Measurements from ENCODE around the gene YPEL1. TPM values are rescaled to one million over a fixed set of nuclear protein-coding genes. Genes with fewer than 3 reads are reported as not detected.
"Not testable (repeated sequence)": the region's sequence is repeated elsewhere in the genome, so short reads cannot be mapped to it uniquely, and the experiment has no call there.

The YPEL1 gene
- total RNA-seq, 2 donors from 2014 or later, result 1.6 to 3.4 TPM

DNA sequence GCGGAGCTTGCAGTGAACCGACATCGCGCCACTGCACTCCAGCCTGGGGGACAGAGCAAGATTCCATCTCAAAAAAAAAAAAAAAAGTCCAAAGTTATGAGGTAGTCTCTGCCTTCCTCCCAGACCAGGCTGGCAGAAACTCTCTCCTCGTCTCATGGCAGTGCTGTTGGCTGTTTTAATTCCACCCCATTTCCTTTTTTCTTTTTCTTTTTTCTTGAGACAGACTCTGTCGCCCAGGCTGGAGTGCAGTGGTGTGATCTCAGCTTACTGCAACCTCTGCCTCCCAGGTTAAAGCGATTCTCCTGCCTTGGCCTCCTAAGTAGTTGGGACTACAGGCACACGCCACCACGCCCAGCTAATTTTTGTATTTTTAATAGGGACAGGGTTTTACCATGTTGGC, 42.7 kb downstream of the YPEL1 start:
- intact Hi-C loops (cut with DNase I, micrococcal nuclease); DNase-seq; ATAC-seq: not testable (repeated sequence)

DNA sequence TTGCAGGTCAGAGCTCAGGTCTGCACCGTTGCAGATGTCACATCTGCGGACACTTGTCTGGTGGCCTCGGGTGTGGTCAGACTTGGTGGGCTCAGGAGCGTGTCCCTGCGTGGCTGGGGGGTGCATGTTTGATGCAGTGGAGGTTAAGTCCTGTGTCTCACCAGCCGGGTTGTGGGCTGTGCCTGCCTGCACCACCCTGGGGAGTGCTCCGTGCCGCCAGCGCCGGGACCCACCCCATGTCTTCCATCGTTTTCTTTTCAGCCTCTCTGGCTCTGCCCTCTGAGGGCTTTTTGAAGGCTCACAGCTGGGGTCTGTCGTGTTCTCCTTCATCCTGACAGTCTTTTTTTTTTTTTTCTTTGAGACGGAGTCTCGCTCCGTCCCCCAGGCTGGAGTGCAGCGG, 43.8 kb downstream of the YPEL1 start:
- intact Hi-C loops (cut with DNase I, micrococcal nuclease), result no loop called here
- no peak for DNase-seq
- no peak for ATAC-seq

DNA sequence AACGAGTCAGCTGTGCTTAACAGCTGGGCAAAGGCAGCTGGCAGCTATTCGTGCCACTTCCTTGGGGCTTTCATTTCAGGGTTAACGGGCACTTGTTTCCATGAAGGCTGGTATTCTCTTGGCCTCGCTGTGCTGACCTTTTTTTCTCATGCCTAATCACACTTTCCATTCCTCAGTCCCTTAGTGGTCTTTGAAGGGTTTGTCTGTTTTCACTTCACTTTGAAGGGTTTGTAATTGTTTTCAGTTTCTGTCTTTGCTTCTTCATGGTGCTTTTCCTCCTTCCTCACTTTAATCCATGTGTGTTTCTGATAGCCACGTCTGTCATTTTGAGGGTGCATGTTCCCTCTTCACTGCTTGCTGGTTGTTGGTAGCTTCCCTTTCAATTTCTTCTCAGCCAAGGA, 45.2 kb downstream of the YPEL1 start:
- no peak for ATAC-seq
- DNase-seq, result no peak
- intact Hi-C loops (cut with DNase I, micrococcal nuclease), result no loop called here

DNA sequence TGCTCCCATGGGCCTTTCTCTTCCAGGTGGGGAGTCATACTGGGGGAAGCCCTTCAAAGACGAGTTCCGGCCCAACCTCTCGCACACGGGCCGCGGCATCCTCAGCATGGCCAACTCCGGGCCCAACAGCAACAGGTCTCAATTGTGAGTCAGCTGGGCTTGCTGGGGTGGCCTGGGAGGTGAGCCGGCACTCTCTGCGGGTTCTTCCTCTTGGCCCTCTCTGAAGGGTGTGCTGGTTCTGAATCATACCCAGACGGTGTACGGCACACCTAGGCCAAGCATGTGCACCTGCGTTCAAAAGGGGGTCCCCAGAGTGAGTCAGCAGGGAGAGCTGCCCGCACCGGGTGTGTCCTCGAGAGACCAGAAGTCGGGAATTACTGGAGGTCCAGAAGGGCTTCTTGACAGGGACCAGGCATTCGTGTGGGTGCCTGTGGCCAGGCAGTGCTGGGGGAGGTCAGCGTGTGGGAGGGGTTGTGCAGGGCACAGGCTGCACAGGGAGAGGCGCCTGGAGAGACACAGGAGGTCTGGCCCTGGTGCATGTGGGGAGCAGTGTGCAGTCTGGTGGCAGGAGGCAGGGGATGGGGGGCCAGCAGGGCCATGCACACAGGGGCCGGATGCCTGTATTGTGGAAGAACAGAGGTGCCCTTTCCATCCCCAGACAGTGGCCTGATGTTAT, 46.8 kb downstream of the YPEL1 start:
- ATAC-seq (no peak), DNase-seq (no peak)
- intact Hi-C loops (cut with DNase I, micrococcal nuclease), result no loop called here

DNA sequence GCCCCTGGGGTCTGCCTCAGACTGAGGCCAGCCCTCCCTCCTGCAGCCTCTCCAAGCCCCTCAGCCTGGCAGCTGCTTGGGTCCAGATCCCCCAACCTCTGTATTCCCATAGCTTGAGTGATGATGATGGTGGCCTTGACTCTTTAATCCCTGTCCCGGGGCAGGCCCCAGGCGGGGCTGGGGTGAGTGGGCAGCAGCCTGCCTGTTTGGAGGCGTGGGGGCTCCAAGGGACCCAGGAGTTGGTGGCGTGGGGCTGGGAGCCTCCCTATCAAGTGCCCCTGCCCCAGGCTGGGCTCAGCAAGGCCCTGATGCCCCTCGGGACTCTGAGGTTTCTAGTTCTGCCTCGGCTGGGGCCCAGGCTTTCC, 47.3 kb downstream of the YPEL1 start:
- ATAC-seq (no peak), DNase-seq (no peak)
- intact Hi-C loops (cut with DNase I, micrococcal nuclease), result no loop called here

DNA sequence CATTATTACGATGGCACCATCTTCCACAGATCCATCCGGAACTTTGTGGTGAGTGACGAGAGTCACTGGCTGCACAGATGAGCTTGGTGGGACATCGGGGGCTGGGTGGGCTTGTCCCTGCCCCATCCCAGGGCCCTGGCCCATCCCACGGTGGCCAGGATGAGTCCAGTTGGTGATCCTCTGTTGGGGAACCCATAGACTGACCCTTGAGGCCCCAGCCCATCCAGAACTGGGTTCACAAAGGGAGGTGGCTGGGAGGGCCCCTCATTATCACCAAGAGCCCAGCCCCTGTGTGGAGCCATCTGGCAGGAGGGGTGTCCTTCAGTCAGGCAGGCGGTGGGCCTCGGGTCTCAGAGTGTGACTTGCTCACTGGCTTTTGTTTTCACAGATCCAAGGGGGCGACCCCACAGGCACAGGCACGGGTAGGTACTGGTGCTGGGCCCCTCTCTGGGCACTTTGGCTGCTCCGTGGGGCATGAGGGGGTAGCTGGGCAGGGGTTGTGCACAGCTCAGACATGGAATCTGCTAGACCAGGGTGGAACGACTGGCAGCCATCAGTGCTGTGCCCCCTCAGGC, 47.8 kb downstream of the YPEL1 start:
- ATAC-seq (no peak), DNase-seq (no peak)
- intact Hi-C loops (cut with DNase I, micrococcal nuclease), result no loop called here

DNA sequence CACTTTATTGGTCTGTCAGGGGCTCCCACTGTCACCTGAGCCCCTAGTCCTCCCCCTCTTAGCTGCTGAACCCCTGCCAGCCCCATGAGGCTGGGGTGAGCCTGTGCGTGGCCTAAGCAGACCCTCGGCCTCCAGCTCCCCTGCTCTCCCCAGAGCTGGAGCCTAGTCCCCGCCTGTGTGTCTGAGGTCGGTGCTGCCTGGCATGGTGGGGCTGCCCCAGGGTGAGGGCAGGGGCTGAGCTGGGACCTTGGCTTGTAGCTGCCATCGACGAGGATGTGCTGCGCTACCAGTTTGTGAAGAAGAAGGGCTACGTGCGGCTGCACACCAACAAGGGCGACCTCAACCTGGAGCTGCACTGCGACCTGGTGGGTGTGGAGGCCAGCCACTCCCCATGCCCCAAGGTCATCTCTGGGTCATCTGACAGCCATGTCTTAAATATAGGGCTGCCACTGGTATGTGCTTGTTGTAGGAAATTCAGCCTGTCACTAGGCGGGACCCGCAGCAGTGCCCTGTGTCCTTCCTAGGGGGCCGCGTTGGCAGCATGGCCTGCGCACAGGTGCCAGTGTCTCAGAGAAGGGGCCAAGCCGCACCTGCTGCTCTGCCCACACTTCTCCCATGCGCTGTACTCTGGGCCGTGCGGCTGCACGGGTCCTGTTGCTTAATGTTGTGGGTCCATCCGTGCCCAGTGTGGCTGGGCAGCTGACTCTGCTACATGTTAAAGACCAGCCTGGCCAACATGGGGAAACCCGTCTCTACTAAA, 48.8 kb downstream of the YPEL1 start:
- DNase-seq, result no peak
- no peak for ATAC-seq
- intact Hi-C loops (cut with DNase I, micrococcal nuclease), result no loop called here

DNA sequence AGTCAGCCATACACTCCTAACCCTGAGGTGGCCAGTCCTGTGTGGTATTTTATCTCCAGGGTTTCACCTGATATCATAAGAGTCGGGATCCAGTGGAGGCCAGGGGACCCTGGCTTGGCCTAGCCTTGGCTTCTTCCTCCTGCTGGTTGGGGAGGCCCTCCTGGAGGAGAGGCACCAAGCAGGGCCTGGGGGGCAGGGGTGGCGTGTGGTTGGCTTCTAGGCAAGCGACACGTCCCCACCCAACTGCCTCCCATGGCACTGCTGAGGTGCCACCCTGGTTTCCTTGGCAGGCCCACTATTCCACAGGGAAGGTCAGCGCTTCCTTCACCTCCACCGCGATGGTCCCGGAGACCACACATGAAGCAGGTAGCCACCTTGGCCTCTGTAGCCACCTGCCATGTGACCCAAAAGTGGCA, 49.4 kb downstream of the YPEL1 start:
- intact Hi-C loops (cut with DNase I, micrococcal nuclease), result no loop called here
- DNase-seq (no peak), ATAC-seq (no peak)

DNA sequence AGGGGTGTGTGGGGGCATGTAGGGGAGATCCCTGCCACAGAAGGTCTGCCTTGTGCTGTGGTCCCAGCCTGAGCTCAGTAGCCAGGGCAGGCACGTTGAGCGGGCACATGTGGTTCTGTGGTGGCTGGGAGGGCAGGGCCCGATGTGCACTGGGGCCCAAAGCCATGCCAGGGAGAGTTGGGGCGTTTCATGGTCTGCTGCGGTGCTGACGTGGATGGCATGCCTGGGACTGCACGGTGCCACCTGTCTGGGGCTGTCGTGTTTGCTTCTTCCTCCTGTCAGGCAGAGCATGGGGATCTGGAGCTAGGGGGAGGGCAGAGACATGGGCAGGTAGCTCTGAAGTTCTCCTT, 50.5 kb downstream of the YPEL1 start:
- intact Hi-C loops (cut with DNase I, micrococcal nuclease), result no loop called here
- DNase-seq (no peak), ATAC-seq (no peak)

DNA sequence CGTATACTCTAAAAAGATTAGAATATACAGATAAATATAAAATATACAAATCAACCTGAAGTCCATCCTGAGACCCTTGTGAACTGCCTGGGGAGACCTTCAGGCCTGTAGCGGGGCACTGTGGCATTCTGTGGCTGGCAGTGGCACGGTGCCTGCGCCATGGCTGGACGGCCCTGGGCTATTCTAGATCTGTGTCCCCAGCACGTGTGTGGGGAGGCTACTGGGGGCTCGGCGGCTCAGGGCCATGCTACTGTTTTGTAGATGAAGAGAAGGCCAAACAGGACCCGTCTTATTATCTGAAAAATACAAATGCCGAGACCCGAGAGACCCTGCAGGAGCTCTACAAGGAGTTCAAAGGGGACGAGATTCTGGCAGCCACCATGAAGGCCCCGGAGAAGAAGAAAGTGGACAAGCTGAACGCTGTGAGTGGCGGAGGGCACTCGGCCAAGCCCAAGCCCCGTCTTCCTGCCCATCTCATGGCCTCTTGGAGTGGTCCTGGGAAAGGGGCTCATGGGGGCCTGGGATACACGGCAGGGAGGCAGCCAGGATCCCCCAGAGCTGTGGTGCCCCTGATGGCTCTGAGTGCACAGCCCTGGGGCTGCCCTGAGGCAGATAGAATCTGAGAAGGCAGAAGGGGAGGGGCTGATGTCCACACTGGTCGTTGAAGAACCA, 51.0 kb downstream of the YPEL1 start:
- ATAC-seq, result no peak
- intact Hi-C loops (cut with DNase I, micrococcal nuclease), result no loop called here
- DNase-seq, result no peak

DNA sequence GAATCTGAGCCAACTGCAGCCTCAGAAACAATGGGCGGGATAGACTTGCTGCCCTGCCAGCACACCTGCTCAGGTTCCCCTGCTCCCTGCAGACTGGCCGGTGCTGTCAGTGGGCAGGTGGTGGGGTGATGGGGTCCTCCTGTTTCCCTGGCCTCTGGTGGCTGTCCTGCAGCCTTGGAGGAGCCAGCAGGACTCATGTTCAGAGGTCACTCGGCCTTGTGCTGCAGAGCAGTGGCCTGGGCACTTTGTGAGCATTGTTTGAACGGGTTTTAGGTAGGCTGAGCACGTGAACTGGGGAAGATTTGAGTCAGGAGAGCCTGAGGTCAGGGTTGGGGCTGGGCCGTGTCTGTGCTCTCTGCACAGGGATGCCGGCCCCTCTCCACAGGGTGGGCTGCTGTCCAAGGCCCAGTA, 52.2 kb downstream of the YPEL1 start:
- intact Hi-C loops (cut with DNase I, micrococcal nuclease), result no loop called here
- ATAC-seq, result no peak
- DNase-seq, result no peak

DNA sequence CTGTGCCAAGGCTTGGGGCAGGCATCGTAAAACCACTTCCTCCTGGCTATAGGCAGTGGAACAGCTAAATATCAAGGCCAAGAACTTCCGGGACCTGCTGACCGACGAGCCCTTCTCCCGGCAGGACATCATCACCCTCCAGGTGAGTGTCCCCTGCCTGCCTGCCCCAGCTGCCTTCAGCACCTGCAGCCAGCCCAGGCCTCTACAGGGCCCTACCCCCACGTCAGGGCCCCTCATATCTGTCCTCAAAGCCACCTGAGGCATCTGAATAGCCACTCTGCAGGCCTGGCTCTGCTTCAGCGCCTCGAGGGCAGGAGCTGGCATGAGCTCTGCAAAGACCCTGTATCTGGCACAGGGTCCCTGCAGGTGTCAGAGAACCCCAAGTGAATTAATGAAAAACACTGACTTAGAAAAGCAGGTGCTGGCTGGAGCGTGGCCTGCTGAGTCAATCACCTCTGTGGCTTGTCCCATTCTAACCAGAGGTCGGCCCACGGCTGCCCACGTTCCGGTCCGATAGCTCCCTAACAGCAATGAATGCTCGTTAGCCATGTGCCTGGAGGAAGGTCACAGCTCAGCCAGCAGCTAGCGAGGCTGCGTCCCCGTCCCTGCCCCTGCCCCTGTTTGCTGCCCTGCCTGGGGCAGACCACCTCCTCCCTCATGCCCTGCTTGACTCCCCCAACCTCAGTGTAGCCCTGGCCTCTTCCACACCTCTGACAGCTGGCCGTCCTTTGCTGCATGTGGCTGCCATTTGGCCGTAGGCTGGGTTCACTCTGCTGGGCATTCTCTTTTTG, 53.0 kb downstream of the YPEL1 start:
- ATAC-seq (no peak), DNase-seq (no peak)
- intact Hi-C loops (cut with DNase I, micrococcal nuclease), result no loop called here

DNA sequence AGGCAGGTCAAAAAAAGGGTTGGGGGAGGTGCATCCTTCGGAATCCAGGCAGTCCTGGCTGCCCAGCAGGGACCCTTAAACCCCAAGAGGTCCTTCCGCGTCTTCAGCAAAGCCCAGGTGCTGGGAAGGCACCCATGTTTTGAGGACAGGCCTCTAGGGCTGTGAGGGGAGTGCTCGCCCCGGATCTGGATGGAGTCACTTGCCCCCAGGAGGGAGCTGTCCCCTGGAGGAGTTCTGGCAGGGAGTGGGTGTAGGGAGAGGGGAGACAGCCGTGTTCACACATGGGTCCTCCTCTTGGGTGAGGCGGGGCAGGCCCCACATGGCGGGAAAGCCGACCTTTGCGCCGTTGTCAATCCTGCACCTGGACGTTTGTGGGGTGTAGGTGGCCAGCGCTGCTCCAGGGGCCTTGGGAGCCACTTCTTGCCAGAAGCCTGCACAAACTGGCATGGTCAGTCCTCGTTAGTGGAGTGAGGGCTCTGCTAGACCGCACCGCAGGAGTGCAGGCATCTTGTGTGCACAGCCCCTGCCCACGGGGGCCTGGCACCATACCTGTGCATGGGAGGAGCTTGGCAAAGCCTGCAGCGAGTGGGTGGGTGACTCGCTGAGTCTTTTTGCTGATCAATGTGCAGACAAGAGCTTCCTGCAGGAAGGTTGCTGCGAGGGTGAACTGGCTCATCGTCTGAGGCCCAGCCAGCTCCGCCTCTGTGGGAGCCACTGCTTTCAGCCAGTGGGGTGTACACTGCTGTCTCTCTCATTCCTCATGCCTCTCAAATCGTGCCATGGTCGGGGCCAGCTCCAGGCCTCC, 53.8 kb downstream of the YPEL1 start:
- intact Hi-C loops (cut with DNase I, micrococcal nuclease), result no loop called here
- ATAC-seq (no peak), DNase-seq (no peak)

DNA sequence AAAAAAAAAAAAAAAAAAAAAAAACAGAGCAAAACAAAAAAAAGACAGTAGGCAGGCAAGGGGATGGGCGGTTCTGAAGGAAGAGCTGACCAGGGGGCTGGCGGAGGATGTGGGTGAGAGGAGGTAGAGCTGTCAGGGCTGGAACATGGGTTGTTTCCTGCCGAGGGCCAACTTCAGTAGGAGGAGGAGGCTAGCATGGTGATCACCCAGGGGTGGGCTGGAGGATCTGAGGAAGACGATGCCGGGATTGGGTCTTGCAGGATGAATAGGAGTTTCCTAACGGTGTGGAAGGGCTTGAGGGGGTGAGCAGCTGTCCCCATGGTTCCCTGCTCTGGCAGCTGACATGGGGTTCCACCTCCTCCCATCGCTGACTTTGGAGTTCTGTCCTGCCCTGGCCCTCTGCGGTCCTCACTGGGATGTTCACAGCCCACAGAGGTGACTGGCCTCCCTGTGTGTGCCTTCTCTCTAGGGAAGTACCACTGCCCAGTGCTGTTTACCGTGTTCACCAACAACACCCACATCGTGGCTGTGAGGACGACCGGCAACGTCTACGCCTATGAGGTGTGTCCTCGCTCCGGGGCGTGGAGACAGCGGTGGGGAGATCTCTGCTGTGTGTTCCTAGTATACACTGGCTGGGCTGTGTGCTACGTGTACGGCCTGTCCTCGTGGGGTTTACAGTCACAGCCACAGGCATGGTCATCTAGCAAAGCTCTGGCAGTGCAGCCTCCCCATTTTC, 54.6 kb downstream of the YPEL1 start:
- intact Hi-C loops (cut with DNase I, micrococcal nuclease), result no loop called here
- DNase-seq (no peak), ATAC-seq (peak; percentile 5)

DNA sequence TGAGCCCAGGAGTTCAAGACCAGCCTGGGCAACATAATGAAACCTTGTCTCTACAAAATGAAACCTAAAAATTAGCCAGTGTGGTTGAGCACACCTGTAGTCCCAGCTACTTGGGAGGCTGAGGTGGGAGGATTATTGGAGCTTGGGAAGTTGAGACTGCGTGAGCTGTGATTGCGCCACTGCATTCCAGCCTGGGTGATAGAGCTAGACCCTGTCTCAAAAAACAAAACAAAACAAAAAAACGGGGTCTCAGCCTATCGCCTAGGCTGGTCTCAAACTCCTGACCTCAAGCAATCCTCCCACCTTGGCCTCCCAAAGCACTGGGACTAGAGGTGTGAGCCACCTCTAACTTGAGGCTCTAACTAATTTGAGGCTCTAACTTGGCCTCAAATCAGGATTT, 56.2 kb downstream of the YPEL1 start:
- no peak for DNase-seq
- no peak for ATAC-seq
- intact Hi-C loops (cut with DNase I, micrococcal nuclease), result no loop called here

DNA sequence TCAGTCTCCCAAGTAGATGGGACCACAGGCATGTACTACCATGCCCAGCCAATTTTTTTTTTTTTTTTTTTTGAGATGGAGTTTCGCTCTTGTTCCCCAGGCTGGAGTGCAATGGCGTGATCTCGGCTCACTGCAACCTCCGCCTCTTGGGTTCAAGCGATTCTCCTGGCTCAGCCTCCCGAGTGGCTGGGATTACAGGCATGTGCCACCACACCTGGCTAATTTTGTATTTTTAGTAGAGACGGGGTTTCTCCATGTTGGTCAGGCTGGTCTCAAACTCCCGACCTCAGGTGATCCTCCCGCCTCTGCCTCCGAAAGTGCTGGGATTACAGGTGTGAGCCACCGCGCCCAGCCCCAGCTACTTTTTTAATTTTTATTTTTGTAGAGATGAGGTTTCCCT, 56.8 kb downstream of the YPEL1 start:
- DNase-seq; intact Hi-C loops (cut with DNase I, micrococcal nuclease); ATAC-seq: not testable (repeated sequence)

DNA sequence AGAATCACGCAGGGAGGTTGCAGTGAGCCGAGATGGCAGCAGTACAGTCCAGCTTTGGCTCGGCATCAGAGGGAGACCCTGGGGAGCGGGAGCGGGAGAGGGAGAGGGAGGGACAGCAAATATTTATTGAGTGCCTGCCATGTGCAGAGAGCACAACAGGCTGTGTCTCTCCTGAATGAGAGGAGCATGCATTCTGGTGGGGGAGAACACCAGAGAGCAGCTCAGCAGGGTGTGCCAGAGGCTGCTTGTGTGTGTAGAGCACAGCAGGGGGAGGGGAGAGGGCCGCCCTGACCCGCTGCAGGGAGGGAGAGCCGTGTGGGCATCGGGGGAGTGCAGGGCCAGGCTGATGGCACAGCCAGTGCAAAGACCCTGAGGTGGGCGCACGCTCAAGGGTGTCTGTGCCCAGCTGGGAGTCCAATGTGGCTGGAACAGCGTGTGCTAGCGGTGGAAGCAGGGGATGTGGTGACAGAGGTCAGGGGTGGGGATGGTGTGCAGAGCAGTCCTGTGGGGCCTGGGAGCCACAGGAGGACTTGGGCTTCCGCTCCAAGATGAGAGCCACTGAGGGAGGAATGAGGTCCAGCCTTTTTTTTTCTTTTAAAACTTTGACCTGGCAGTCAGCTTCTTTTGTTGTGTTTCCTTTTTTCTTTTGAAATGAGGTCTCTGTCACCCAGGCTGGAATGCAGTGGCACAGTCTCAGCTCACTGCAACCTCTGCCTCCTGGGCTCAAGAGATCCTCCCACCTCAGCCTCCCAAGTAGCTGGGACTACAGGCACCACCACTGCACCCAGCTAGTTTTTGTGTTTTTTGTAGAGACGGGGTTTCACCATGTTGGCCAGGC, 57.8 kb downstream of the YPEL1 start:
- DNase-seq (no peak), ATAC-seq (no peak)
- intact Hi-C loops (cut with DNase I, micrococcal nuclease), result no loop called here

Measured in left colon (tissue), 2 donors.